Epidermal melanocyte (primary cell): Measurements from ENCODE around the gene SNAP29.
"Not testable (repeated sequence)": the region's sequence is repeated elsewhere in the genome, so short reads cannot be mapped to it uniquely, and the experiment has no call there.

Source experiments
- DNase-seq: peaks from one replicate; pipeline ENCODE4 v3.0.0; 2011; ENCODE audit warnings: low spot score; ENCODE audit not compliant: insufficient read length

SNAP29 gene

DNA sequence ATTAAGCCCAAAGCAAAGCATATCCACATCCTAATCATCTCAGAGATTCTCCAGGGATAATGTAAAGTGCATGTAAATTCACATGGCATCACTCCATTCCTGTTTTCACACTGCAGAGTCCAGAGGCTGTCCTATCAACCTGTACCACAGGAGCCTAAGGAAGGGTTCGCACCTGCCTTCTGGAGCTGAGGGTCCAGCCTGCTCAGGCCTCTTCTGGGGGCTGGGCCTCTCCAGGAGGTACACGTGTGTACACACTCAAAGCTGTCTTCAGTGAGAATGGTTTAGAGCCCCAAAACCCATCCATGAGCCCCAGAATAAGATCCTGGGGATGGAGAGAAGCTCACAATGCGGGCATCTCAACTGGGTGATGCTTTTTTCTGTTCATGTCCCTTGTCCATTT, 24.1 kb upstream of the SNAP29 start:
- no peak for DNase-seq

DNA sequence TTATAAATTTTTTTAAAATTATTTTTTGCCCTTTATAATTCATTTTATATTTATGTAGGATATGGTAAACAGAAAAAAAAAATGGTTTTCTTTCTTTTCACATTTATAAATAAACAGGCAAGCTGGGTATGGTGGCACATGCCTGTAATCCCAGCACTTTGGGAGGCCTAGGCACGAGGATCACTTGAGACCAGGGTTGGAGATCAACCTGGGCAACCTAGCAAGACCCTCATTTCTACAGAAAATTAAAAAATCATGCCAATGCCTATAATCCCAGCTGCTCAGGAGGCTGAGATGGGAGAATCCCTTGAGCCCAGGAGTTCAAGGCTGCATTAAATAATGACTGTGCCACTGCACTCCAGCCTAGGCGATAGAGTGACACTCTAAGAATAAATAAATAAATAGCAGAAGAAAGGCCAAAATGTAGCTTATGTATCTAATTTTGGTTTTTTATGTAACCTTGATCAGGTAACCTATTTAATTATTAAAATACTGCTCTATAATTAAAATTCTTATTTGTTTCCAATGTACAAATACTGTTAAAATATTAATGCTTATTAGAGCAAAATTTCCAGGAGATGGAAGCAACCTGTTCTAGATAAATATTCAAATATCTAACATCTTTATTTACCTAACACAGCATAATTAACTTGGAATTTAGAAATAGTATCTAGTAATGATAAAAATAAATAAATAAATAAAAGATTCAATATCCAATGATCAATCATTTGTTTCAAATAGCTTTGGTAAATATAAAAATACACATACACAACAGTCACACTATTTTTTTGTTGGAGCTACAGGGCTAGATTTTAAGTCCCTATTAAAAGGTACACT, 21.6 kb upstream of the SNAP29 start:
- DNase-seq = no peak

DNA sequence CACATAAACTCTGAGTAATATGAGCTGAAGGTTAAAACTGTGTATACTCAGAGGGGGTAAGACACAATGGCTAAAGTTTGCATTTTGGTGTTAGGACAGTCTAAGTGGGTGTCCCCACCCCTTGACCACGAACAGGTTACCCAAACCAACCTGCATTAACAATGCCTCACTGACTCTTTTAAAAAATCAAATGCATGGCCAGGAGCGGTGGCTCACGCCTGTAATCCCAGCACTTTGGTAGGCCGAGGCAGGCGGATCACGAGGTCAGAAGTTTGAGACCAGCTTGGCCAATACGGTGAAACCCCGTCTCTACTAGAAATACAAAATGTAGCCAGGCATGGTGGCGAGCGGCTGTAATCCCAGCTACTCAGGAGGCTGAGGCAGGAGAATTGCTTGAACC, 19.5 kb upstream of the SNAP29 start:
- DNase-seq = not testable (repeated sequence)

DNA sequence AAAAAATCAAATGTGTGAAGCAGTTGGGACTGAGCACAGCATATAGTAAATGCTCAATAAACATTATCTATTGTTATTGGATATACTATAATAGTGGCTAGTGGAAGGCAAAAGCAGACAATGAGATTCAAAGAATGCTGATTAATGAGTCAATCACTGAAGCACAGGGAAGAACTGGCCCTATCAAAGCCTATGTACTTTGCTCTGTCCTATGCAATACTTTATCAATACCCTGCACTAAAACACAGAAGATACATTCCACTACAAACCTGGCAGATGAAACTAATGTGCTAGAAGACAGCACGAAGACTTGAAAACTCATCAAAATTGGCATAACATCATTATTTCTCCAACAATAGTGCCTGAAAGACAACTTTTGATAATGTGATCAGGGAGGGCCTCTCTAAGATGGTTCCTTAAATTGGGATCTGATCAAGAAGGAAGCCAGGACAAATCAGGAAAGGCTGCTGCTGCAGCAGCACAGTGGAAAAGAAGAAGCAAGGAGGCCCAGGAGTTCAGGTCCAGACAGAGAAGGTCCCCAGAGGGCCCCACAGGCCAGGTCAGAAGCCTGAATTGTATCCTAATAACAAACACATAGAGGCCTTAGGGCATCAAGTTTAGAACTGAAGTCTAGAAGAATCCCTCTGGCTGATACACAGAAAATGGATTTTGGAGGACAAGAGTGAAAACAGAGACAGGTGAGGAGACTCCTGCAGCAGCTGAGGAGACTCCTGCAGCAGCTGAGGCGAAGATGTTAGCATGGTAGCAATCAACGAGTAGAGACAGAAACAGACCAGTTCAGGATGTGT, 18.8 kb upstream of the SNAP29 start:
- DNase-seq = no peak

DNA sequence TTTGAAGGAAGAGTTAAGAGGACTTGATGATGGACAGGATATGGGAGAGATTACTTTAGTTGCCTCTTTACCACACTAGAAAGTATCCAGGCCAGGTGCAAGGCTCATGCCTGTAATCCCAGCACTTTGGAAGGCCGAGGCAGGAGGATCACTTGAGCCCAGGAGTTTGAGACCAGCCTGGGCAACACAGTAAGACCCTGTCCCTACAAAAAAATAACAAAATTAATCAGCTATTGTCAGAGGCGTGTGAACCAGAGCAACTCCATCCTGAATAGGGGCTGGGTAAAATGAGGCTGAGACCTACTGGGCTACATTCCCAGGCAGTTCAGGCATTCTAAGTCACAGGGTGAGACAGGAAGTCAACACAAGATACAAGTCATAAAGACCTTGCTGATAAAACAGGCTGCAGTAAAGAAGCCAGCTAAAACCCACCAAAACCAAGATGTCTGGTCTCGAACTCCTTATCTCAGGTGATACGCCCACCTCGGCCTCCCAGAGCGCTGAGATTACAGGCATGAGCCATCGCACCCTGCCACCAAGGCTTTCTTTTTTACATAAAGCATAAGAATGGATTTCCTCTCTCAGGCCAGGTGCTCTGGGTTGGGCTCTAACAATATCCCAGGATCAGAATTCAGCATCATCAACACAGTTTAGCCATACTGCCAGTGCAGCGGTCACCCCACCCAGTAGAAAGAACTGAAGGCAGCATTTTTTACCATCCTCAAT, 18.0 kb upstream of the SNAP29 start:
- no peak for DNase-seq

DNA sequence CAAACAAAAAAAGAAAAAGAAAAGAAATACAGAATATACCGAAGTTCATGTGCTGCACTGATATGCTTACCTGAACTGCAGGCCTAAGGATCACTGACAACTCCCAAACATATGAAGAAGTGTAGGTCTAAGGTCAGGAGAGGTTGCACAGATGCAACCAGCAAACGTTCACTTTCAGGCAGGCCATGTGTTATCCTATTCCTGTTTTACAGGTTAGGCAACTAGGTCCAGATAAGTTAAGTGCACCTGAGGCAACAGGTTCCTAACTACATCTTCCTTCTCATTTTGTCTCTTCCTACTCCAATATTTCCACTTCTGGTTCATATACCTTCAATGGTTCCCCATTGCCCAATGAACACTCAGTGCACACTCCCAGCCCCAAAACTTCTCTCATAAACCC, 15.3 kb upstream of the SNAP29 start:
- no peak for DNase-seq

DNA sequence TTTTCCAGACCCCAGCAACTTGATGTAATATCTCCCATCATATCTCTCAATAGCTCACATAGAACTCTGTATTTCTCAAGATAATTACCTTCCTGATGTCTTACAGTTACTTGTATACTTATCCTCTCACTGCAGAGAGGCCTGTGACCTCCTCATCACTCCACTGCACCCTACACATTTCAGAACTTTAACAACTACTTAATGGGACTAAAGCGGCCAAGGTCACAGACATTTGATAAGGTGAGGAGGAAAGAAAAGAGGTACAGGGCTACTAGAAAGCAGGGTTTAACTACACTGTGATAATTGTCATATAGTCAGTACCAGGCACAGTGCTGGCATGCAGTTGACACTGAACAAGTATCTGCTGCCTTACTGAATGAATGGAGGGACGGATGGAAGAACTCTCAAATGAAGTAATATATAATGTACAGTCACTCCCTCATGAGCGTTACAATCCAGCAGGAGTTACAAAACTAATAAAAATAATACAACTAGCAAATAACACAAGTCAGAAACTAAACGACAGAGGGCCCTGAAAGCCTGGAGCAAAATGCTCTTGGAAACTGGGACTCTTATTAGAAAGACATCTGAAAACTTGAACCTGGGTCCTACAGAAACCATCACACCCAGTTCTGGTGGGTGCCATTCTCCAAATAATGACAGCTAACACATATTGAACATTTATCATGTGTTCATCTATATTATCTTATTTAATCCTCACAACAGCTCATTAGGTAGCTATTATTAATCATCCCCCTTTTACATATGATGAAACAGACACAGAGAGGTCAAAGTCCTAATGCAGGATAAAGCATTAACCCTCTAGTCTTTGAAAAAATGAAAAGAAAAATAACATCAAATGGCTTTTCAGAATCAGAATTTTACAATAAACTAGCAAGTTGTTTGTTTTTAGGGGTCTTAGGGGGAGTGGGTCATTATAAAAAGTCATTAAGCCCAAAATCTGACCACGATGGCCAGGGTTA, 14.5 kb upstream of the SNAP29 start:
- DNase-seq = no peak

DNA sequence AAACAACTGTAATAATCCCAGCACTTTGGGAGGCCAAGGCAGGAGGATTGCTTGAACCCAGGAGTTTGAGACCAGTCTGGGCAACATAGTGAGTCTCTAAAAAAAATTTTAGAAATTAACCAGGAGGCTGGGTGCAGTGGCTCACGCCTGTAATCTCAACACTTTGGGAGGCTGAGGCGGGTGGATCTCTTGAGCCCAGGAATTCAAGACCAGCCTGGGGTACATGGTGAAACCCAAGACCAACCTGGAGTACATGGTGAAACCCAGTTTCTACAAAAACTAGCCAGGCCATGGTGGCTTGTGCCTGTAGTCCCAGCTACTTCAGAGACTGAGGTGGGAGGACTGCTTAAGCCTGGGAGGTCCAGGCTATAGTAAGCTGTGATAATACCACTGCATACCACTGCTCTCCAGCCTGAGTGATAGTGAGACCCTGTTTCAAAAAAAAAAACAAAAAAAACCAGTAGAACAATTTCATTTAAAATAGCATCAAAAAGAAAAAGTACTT, 11.4 kb upstream of the SNAP29 start:
- DNase-seq = no peak

DNA sequence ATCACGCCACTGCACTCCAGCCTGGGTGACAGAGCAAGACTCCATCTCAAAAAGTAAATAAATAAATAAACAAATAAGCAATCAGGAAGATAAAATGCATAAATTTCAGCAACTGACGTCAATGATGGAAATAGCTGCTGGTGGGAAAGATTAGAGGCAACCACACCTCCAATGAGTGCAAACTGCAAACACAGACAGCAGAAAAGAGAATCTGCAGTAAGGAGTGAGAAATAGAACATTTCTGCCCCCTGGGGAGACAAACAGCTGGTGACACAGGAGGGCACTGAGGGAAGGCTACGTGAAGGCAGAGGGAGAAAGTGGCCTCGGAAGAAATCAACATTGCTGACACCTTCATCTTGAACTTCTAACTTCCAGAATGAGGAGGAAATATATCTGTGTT, 6.7 kb upstream of the SNAP29 start:
- DNase-seq = no peak

DNA sequence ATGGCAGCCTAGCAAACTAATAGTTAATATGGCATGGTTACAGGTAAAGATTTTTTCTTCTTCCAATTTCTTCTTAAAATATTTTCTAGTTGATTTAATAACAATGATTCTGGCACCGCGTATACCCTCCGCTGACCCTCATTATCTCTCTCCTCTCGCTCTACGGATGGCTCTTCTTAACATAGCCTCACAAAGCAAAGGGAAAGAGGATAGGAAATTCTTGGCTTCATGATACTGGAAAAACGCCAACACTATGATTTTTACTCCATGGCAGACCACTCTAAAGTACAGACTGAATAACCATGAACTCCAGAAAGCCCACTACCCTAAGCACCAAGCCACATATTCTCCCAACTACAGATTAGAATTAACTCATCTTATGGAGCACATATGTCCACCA, 6.3 kb upstream of the SNAP29 start:
- no peak for DNase-seq

DNA sequence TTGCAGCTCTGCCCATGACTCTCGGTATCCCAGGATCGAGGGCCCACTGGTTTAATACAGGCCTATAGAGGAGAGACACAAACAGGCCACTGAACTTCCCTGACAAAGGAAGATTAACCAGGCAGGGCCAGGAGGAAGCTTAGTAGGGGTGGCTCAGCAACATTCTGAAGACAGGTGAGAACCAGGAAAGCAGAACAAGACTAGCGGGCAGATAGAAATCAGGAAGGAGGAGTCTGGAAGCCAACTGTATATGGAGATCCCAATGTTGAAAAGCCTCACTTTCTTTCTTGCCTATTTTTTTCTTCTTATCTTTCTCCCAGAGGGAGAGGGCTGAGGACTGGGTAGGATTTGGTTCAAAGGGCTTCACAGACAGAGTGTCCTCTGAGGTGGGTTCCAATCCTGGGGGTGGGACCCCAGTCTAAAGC, 5.6 kb upstream of the SNAP29 start:
- no peak for DNase-seq

DNA sequence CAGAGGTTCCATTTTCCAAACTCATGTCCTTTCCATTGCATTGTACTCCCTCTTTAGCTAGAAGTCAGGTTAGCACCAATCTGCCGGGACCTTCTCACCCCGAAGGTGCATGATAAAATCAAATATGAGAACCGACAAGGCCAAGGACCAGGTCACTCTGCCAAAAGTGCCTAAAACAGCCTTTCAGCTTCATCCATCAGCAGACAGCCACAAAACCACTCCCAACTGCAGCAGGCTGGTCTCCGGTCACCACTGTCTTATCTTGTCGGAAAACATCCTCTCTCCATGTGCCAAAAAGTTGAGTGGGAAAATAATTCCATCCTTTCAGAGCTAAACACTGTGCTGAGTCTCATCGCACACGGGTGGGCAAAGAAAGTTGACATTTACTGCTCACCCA, 1.6 kb upstream of the SNAP29 start:
- DNase-seq = no peak

DNA sequence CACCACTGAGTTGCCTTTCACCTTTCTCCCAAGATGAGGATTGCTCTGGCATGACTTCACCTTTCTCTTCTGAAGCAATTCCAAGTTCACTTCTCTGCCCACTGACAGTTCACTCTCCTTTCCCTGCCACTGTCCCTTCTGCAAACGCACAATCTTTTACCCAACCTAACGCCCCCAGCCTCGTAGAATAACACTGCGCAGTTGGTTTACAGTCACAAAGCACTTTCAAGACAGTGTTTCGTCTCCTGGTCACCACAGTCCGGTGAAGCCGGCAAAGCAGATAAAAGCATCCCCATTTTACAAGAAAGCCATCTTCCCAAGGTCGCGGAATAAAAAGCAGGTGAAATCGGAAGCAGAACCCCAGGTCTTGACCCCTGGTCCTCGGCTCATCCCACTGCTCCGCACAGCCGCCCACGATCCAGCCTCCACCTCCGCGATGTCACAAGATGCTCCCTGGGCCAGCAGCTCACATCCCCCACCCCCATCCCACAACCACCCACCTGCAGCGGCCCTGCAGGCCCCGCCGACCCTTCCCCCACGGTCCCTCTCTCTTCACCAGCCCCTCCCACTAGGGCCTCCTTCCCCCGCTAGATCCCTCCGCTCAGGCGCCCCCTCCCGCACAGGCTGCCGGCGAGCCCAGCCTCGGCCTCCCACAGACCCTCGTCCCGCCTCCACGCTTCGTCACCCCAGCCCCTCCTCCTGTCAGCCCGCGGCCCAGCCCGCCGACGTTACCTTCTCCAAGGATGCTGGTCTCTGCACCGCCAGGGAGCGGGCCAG, 781 bp upstream of the SNAP29 start:
- DNase-seq = peak; percentile 85

DNA sequence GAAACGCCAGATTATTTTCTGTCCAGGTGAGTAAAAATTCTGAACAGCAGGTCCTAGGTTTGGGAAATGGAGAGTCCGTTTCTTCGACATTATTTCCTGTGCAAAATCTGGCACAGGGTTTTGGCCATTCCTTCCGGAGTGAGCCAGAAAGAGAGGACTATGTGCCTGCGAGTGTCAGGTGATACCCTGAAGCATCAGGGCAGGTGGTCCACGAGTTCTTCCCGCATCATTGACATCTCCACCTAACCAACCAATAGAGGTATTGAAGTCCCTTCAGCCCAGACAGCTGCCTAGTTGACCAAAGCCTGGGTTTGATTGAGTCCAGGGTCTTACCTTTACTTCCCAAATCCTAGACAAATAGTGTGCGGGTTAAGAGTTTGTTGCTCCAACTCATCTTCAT, 808 bp downstream of the SNAP29 start:
- no peak for DNase-seq

DNA sequence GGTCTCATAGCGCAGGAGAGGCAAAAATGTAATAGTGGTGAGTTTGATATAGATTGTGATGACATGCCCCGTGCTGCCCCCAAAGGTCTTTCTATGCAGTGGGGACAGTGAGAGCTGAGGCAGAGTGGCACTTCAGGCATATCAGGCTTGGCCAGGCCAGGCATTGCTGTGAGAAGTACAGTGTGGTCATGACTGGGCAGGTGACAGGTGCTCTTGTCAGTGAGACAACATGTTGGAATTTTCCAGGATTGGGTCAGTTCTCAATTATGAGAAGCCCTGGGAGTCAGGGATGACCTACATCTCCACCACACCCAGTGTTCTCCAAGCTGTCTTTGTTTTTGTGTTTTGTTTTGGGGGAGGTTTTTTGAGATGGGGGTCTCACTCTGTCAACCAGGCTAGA, 3.7 kb downstream of the SNAP29 start:
- no peak for DNase-seq

DNA sequence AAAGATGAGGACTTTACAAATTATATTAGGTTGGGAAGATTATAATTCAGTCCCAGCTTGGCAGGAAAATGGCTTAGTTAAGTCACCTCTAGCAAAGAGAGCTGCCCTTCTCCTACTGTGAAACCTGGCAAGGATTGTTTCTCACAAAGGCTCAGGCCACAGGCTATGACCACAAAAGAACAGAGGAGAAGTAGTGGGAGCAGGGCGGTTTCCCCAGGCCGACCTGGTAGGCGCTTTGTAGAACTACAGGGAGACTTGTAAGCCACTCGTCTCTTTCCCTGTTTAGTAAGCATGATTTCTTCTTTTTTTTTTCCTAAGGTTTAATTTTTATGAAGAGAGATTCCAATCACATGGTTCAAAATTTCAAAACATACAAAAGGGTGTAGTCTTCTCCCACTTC, 4.6 kb downstream of the SNAP29 start:
- no peak for DNase-seq

DNA sequence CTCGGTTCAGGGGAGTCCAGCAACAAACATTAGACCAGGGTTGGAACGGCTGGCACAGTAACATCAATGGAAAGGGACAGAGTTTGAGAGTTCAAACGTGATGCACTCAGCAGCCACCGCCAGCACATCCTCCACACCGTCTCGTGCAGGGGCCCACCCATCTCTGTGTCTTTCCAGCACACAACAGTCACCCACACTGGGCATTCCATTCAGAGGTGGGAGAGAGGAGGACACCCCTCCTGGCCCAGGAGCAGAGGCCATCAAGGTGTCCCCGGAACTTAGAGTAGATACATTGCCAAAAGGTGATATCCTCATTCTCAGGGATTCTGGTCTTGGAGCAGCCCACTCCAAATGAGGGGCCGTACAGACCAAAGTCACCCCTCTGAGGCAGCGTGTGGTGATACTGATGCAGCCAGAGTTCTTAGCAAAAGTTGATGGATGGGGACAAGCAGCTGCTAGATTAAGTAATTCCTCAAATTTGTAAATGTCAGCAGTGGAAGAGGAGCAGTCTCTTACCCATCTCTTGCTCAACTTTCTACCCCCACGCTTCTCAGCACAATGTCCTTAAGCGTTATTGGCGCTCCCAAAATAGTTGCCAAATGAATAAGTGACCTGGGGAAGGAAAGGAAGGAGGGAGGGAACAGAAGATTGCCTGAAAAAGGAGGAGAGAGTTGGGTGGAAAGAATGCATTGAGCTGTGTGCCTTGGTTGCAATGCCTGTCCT, 5.5 kb downstream of the SNAP29 start:
- DNase-seq = no peak

DNA sequence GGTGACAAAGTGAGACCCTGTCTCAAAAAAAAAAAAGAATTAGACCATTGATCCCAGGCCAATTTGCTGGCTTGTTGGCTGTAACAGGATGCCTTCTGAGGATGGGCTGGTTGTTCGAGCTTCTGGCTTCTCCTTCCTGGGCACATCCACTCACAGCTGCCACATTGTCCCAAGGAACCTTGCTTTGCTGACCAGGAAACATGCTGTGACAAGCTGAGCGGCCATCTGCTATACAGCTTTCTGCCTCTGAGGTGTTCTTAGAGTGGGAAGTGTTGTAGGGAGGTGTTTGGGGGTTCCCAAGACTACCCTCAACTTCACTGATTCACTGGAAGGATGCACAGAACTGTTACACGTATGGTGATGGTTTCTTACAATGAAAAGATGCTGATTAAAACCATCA, 6.5 kb downstream of the SNAP29 start:
- DNase-seq = no peak

DNA sequence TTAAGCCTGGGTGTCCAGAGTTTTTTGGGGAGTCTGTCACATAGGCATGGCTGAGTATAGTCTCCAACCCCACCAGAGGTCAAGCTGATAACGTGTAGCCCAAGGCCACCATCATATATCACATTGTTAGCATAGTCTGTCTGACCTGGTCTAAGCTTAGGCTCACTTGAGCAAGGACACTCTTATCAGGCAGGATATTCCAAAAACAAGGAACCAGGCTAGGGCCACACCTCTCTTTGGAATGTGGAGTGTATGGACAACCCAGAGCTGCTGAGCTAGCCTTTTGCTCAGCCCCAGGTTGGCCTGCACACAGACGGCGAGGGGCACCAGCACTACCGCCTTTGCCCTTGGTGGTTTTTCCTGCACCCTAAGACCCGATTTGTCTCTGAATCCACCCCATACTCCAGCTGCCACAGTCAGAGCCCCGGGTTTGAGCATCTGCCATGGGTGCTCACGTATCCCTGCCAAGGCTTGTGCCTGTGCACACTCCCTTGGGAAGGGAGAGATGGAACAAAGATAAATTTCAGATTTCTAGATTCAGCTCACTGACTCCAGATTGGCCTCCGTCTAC, 7.2 kb downstream of the SNAP29 start:
- DNase-seq = no peak
